Omental fat pad (tissue), 4 donors: ENCODE data around the gene SPEM1. TPM values are rescaled to one million over a fixed set of nuclear protein-coding genes. Genes with fewer than 3 reads are reported as not detected.
"Not testable (repeated sequence)": the region's sequence is repeated elsewhere in the genome, so short reads cannot be mapped to it uniquely, and the experiment has no call there.

Source experiments
- ATAC-seq: fragments of 150-250 bp; one replicate; pipeline ENCODE4 v1.9.1; 2016; ENCODE audit warnings: mild to moderate bottlenecking, moderate library complexity; ENCODE audit not compliant: low FRiP score
- DNase-seq: peaks from one replicate; pipeline ENCODE4 v3.0.0-alpha.2; 2019; ENCODE audit warnings: low spot score
- total RNA-seq, 4 donors: library from RNA; depleted of rRNA; stranded (reverse); fragments of >200 nt; gene quantifications; one replicate each; pipeline ENCODE4 v1.1.0, GENCODE V29; 2016
- TF ChIP-seq, protein P1 (sequence below), 3 donors: fragments of 450-650 bp; IDR thresholded peaks; one replicate each; pipeline ENCODE4 v1.5.1; 2016 to 2017; ENCODE audit warnings: antibody characterized with exemption in 3 of 3, mild to moderate bottlenecking in 3 of 3, moderate library complexity in 2 of 3

The SPEM1 gene
- total RNA-seq, 4 donors from 2014 or later: not detected

DNA sequence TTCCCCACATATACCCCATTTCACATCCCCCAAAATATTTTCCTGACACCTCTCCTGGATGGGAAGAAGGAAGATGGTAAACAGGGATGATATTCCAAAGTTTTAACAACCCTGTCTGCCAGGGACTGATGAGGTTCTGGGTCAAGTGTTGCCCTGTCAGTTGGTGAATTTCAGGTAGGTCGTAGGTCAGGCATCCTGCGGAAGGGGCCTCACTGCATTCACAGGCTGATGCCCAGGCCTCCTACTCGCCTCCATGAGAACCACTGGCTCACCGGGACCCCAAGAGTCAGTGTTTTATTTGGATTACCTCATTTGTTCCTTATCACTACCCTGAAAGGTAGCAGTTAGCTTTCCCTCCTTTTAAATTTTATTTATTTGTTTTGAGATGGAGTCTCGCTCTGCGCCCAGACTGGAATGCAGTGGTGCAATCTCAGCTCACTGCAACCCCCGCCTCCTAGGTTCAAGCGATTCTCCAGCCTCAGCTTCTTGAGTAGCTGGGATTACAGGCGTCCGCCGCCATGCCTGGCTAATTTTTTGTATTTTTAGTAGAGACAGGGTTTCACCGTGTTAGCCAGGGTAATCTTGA, 48.8 kb downstream of the SPEM1 start:
- no peak for DNase-seq
- TF ChIP-seq, protein P1, sequence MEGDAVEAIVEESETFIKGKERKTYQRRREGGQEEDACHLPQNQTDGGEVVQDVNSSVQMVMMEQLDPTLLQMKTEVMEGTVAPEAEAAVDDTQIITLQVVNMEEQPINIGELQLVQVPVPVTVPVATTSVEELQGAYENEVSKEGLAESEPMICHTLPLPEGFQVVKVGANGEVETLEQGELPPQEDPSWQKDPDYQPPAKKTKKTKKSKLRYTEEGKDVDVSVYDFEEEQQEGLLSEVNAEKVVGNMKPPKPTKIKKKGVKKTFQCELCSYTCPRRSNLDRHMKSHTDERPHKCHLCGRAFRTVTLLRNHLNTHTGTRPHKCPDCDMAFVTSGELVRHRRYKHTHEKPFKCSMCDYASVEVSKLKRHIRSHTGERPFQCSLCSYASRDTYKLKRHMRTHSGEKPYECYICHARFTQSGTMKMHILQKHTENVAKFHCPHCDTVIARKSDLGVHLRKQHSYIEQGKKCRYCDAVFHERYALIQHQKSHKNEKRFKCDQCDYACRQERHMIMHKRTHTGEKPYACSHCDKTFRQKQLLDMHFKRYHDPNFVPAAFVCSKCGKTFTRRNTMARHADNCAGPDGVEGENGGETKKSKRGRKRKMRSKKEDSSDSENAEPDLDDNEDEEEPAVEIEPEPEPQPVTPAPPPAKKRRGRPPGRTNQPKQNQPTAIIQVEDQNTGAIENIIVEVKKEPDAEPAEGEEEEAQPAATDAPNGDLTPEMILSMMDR (IDR thresholded peaks at IDR 0.05): no peak
- no peak for ATAC-seq

DNA sequence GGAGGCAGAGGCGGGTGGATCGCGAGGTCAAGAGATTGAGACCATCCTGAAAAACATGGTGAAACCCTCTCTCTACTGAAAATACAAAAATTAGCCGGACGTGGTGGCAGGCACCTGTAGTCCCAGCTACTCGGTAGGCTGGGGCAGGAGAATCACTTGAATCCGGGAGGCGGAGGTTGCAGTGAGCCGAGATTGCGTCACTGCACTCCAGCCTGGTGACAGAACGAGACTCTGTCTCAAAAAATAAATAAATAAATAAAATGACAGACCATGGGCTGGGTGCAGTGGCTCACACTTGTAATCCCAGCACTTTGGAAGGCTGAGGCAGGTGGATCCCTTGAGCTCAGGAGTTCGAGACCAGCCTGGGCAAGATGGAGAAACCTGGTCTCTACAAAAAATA, 49.7 kb downstream of the SPEM1 start:
- not testable (repeated sequence) for DNase-seq, ATAC-seq

DNA sequence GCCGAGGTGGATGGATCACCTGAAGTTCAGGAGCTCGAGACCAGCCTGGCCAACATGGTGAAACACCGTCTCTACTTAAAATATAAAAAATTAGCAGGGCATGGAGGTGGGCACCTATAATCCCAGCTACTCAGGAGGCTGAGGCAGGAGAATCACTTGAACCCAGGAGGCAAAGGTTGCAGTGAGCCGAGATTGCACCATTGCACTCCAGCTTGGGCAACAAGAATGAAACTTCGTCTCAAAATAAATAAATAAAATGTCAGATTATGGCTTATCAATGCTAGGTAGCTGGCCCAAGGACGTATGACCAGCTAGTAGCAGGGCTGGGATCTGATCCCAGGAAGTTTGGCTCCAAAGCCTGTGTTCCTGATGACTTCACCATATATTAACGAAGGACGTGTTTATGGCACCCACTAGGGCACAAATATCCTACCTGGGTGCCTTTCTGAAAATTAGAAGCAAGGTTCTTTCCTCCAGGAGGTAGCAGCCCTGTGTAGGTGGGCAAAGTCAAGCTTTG, 50.4 kb downstream of the SPEM1 start:
- DNase-seq, ATAC-seq: not testable (repeated sequence)

Other genes starting within 250 kb of the SPEM1 start
- 1 to 10 TPM in 3 of 4 donors, under 1 TPM in 1; 0.56 to 2.5 (median 1.4) TPM for gene ASGR1, start 241.0 kb upstream of the SPEM1 start, total RNA-seq
- gene DLG4, start 200.5 kb upstream of the SPEM1 start, total RNA-seq: 10 to 100 TPM in 3 of 4 donors, 1 to 10 TPM in 1; 8.7 to 12.5 (median 11.6) TPM
- 100 to 1,000 TPM; 677 to 996 (median 722) TPM for gene ACADVL, start 200.4 kb upstream of the SPEM1 start, total RNA-seq
- gene DVL2, start 185.8 kb upstream of the SPEM1 start, total RNA-seq: 10 to 100 TPM; 22.7 to 41.6 (median 23.6) TPM
- 10 to 100 TPM; 22.1 to 43.8 (median 28.9) TPM for gene PHF23, start 180.9 kb upstream of the SPEM1 start, total RNA-seq
- gene GABARAP, start 177.9 kb upstream of the SPEM1 start, total RNA-seq: 100 to 1,000 TPM; 316 to 526 (median 376) TPM
- 10 to 100 TPM; 47.9 to 66.2 (median 61.8) TPM for gene CTDNEP1, start 168.6 kb upstream of the SPEM1 start, total RNA-seq
- gene ELP5, start 168.1 kb upstream of the SPEM1 start, total RNA-seq: 10 to 100 TPM; 25.9 to 34.5 (median 30.1) TPM
- gene CLDN7, start 157.8 kb upstream of the SPEM1 start, total RNA-seq: 1 to 10 TPM; 3.0 to 9.0 (median 7.4) TPM
- 10 to 100 TPM in 3 of 4 donors, 1 to 10 TPM in 1; 8.9 to 29.2 (median 12.1) TPM for gene SLC2A4, start 138.6 kb upstream of the SPEM1 start, total RNA-seq
- gene YBX2, start 125.7 kb upstream of the SPEM1 start, total RNA-seq: 1 to 10 TPM in 3 of 4 donors, under 1 TPM in 1; 0.65 to 3.3 (median 1.5) TPM
- 100 to 1,000 TPM; 127 to 408 (median 282) TPM for gene EIF5A, start 112.7 kb upstream of the SPEM1 start, total RNA-seq
- gene GPS2, start 105.0 kb upstream of the SPEM1 start, total RNA-seq: 10 to 100 TPM; 49.6 to 91.3 (median 75.9) TPM
- 10 to 100 TPM; 10.4 to 16.1 (median 11.5) TPM for gene NEURL4, start 91.0 kb upstream of the SPEM1 start, total RNA-seq
- 10 to 100 TPM in 1 of 4 donors, 1 to 10 TPM in 3; 3.3 to 13.1 (median 8.1) TPM for gene ACAP1, start 83.8 kb upstream of the SPEM1 start, total RNA-seq
- gene KCTD11, start 68.2 kb upstream of the SPEM1 start, total RNA-seq: 1 to 10 TPM; 6.7 to 9.9 (median 8.4) TPM
- gene TMEM95, start 65.2 kb upstream of the SPEM1 start, total RNA-seq: not detected
- 10 to 100 TPM in 1 of 4 donors, 1 to 10 TPM in 2, under 1 TPM in 1; 0.95 to 13.5 (median 5.2) TPM for gene TNK1, start 39.2 kb upstream of the SPEM1 start, total RNA-seq
- 10 to 100 TPM; 11.1 to 16.9 (median 16.6) TPM for gene PLSCR3, start 25.8 kb upstream of the SPEM1 start, total RNA-seq
- gene TMEM256, start 16.2 kb upstream of the SPEM1 start, total RNA-seq: 10 to 100 TPM; 45.8 to 98.2 (median 83.2) TPM
- gene NLGN2, start 12.5 kb upstream of the SPEM1 start, total RNA-seq: 1 to 10 TPM; 6.1 to 8.8 (median 8.1) TPM
- not detected for gene SPEM2, start 5.3 kb downstream of the SPEM1 start, total RNA-seq
- gene SPEM3, start 8.5 kb downstream of the SPEM1 start, total RNA-seq: not detected
- 1 to 10 TPM; 4.7 to 8.4 (median 5.1) TPM for gene TMEM102, start 15.1 kb downstream of the SPEM1 start, total RNA-seq
- gene FGF11, start 19.2 kb downstream of the SPEM1 start, total RNA-seq: 1 to 10 TPM in 3 of 4 donors, under 1 TPM in 1; 0.72 to 1.9 (median 1.7) TPM
- 10 to 100 TPM in 1 of 4 donors, 1 to 10 TPM in 3; 3.0 to 10.9 (median 7.4) TPM for gene CHRNB1, start 24.7 kb downstream of the SPEM1 start, total RNA-seq
- gene ZBTB4, start 59.3 kb downstream of the SPEM1 start, total RNA-seq: 10 to 100 TPM; 27.5 to 57.9 (median 38.5) TPM
- gene SLC35G6, start 61.1 kb downstream of the SPEM1 start, total RNA-seq: not detected
- gene POLR2A, start 64.0 kb downstream of the SPEM1 start, total RNA-seq: 10 to 100 TPM; 57.1 to 99.2 (median 77.1) TPM
- 10 to 100 TPM; 29.2 to 64.5 (median 41.5) TPM for gene TNFSF12, start 128.7 kb downstream of the SPEM1 start, total RNA-seq
- 10 to 100 TPM; 24.5 to 70.9 (median 48.3) TPM for gene TNFSF13, start 138.4 kb downstream of the SPEM1 start, total RNA-seq
- gene SENP3, start 141.6 kb downstream of the SPEM1 start, total RNA-seq: 10 to 100 TPM; 48.9 to 66.7 (median 59.0) TPM
- gene CD68, start 159.3 kb downstream of the SPEM1 start, total RNA-seq: 100 to 1,000 TPM in 3 of 4 donors, 10 to 100 TPM in 1; 99.1 to 321 (median 191) TPM
- 100 to 1,000 TPM in 3 of 4 donors, 10 to 100 TPM in 1; 86.5 to 144 (median 122) TPM for gene MPDU1, start 163.5 kb downstream of the SPEM1 start, total RNA-seq
- gene SOX15, start 169.8 kb downstream of the SPEM1 start, total RNA-seq: under 1 TPM in 3 of 4 donors, not detected in 1; 0.56 to 0.95 (median 0.72) TPM
- 10 to 100 TPM; 17.8 to 30.3 (median 22.7) TPM for gene FXR2, start 194.6 kb downstream of the SPEM1 start, total RNA-seq
- gene SAT2, start 207.5 kb downstream of the SPEM1 start, total RNA-seq: 10 to 100 TPM; 55.5 to 81.3 (median 66.2) TPM
- gene SHBG, start 209.8 kb downstream of the SPEM1 start, total RNA-seq: 1 to 10 TPM in 1 of 4 donors, under 1 TPM in 1, not detected in 2; 0.37 to 2.5 TPM
- gene ATP1B2, start 230.6 kb downstream of the SPEM1 start, total RNA-seq: 1 to 10 TPM in 1 of 4 donors, under 1 TPM in 2, not detected in 1; 0.28 to 1.4 (median 0.48) TPM